K562 (cell line): Measurements from ENCODE around the gene SLC37A2. TPM values are rescaled to one million over a fixed set of nuclear protein-coding genes. Genes with fewer than 3 reads are reported as not detected.

Source experiments
- DPF2 ChIP-seq: fragments of 450-650 bp; IDR thresholded peaks from 2 replicates; pipeline ENCODE4 v1.6.1; 2016
- ELF2 ChIP-seq: fragments of 250-450 bp; sonication (Bioruptor Pico); IDR thresholded peaks from 2 replicates; pipeline ENCODE4 v1.5.0; 2021; ENCODE audit warnings: mild to moderate bottlenecking
- GATAD2A ChIP-seq: fragments of 450-650 bp; IDR thresholded peaks from 2 replicates; pipeline ENCODE4 v1.6.1; 2017
- HSF4 ChIP-seq: fragments of 250-450 bp; sonication (Bioruptor Pico); IDR thresholded peaks from 2 replicates; pipeline ENCODE4 v2.1.2; 2022; ENCODE audit warnings: mild to moderate bottlenecking, moderate library complexity, borderline replicate concordance
- MEIS2 ChIP-seq: fragments of 450-650 bp; IDR thresholded peaks from 2 replicates; pipeline ENCODE4 v1.6.1; 2014; ENCODE audit warnings: mild to moderate bottlenecking; ENCODE audit not compliant: partially characterized antibody
- ZC3H11A ChIP-seq: IDR thresholded peaks from 2 replicates; pipeline ENCODE4 v1.6.1; 2012; ENCODE audit warnings: low read depth, low read length, improper control_type of control experiment
- ZNF436 ChIP-seq: fragments of 250-450, 450-650 bp; sonication (Bioruptor Pico); formaldehyde crosslinking; IDR thresholded peaks from 2 replicates; pipeline ENCODE4 v1.7.0; 2020; ENCODE audit warnings: mild to moderate bottlenecking
- ZNF584 ChIP-seq: fragments of 200-800 bp; sonication (Bioruptor generic); IDR thresholded peaks from 2 replicates; pipeline ENCODE4 v1.6.1; 2016; ENCODE audit warnings: low read depth, mild to moderate bottlenecking, missing genetic modification characterization, missing compliant biosample characterization
- polyA plus RNA-seq, 8 experiments: library from polyadenylated mRNA; depleted of rRNA in 4 of 8; stranded (reverse) in 5 of 8; unstranded in 3 of 8; fragments of >200 nt; fragmentation: Nextera tagmentation in 2 of 8; fragmentation: Illumina TruSeq in 1 of 8; extraction: Ambion mirVana in 2 of 8; extraction: Trizol in 1 of 8; gene quantifications; 2 replicates each; pipeline versions ENCODE4 v1.2.1 to v1.2.3, GENCODE V29; 2011 to 2014; ENCODE audit warnings: inconsistent platforms in 1 of 8, missing spikeins in 1 of 8
- total RNA-seq, 7 experiments: library from RNA; depleted of rRNA in 6 of 7; stranded (reverse); fragments of >200 nt in 6 of 7; fragmentation: Illumina TruSeq in 2 of 7; extraction: Trizol in 2 of 7; gene quantifications; 2 replicates each; pipeline versions ENCODE4 v1.2.1 to v1.2.3, GENCODE V29; 2011 to 2021; ENCODE audit warnings: low replicate concordance in 1 of 7
- TF ChIP-seq, protein P1 (sequence below): fragments of 450-650 bp; conservative IDR thresholded peaks from 2 replicates; pipeline ENCODE4 v1.6.1; 2016; ENCODE audit warnings: missing genetic modification characterization, low read depth, mild to moderate bottlenecking, missing compliant biosample characterization, moderate library complexity
- TF ChIP-seq, protein P2 (sequence below): sonication (generic); formaldehyde crosslinking; IDR thresholded peaks from 2 replicates; pipeline ENCODE4 v1.5.0; 2020; ENCODE audit warnings: missing genetic modification reagents
- TF ChIP-seq, protein P3 (sequence below), 2 experiments: fragments of 450-650 bp; IDR thresholded peaks; 2 replicates each; pipeline ENCODE4 v1.6.1; 2016; ENCODE audit warnings: mild to moderate bottlenecking in 2 of 2, borderline replicate concordance in 1 of 2, low read depth in 1 of 2, moderate library complexity in 1 of 2
- TF ChIP-seq, protein P4 (sequence below), 2 experiments: fragments of 450-650 bp in 1 of 2; sonication (generic) in 1 of 2; formaldehyde crosslinking; conservative IDR thresholded peaks; 2 replicates each; pipeline versions ENCODE4 v1.4.0 to v1.8.1; 2020 to 2022; ENCODE audit warnings: mild to moderate bottlenecking in 1 of 2, missing genetic modification reagents in 1 of 2
- TF ChIP-seq, protein P5 (sequence below): fragments of 150-350 bp; conservative IDR thresholded peaks from 2 replicates; pipeline ENCODE4 v1.6.1; 2014; ENCODE audit warnings: low read length

SLC37A2 gene
- total and polyA plus RNA-seq, 9 of the 15 experiments (the other 6 are each of a cell fraction or from before 2014, with no cell fraction given) = 0.01 to 1.2 (median 0.52) TPM

DNA sequence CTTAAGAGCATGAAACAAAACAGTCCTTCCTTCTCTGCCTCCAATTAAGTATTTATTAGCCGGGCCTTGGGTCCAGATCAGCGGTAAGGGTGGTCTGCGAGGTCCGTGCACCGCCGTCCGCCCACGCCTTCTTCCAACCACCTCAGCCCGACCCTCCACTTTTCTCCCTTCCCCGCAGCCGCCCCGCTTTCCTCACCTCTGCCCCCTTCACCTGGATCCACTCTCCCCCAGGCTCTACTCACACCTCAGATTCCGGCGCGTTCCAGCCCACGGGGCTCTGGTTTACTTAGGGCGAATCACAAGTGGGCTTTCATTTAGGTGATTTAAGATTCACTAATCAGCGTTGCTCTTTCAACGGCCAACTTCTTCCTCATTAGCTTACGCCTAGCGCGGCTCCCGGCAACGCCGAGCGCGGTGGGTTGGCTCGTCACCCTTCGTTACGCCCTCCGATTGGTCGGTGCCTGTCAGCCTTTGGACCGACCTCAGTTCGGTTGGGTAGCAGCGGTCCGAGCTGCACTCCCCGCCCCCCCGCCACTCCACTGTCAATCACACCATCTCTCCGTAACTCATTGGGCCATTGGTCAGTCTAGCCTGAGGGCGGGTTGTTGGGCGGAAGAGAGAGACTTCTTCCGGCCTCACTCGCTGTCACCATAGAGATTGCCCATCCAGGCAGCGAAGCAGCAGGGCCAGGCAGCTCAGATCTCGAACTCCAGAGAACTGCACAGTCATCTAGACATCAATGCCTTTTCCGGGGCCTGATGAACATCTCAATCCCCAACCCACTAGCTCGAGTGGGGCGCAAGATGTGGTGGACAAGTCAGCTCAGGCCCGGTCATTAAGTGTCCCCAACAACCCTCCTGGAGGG is 48.5 kb downstream of the SLC37A2 start, which contains the start of gene TMEM218 (continued):
- TF ChIP-seq, protein P1, sequence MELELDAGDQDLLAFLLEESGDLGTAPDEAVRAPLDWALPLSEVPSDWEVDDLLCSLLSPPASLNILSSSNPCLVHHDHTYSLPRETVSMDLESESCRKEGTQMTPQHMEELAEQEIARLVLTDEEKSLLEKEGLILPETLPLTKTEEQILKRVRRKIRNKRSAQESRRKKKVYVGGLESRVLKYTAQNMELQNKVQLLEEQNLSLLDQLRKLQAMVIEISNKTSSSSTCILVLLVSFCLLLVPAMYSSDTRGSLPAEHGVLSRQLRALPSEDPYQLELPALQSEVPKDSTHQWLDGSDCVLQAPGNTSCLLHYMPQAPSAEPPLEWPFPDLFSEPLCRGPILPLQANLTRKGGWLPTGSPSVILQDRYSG = no peak
- no peak for TF ChIP-seq ZNF436 (CRISPR knock-in tag)
- TF ChIP-seq, protein P2, sequence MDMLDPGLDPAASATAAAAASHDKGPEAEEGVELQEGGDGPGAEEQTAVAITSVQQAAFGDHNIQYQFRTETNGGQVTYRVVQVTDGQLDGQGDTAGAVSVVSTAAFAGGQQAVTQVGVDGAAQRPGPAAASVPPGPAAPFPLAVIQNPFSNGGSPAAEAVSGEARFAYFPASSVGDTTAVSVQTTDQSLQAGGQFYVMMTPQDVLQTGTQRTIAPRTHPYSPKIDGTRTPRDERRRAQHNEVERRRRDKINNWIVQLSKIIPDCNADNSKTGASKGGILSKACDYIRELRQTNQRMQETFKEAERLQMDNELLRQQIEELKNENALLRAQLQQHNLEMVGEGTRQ = no peak
- TF ChIP-seq, protein P3, sequence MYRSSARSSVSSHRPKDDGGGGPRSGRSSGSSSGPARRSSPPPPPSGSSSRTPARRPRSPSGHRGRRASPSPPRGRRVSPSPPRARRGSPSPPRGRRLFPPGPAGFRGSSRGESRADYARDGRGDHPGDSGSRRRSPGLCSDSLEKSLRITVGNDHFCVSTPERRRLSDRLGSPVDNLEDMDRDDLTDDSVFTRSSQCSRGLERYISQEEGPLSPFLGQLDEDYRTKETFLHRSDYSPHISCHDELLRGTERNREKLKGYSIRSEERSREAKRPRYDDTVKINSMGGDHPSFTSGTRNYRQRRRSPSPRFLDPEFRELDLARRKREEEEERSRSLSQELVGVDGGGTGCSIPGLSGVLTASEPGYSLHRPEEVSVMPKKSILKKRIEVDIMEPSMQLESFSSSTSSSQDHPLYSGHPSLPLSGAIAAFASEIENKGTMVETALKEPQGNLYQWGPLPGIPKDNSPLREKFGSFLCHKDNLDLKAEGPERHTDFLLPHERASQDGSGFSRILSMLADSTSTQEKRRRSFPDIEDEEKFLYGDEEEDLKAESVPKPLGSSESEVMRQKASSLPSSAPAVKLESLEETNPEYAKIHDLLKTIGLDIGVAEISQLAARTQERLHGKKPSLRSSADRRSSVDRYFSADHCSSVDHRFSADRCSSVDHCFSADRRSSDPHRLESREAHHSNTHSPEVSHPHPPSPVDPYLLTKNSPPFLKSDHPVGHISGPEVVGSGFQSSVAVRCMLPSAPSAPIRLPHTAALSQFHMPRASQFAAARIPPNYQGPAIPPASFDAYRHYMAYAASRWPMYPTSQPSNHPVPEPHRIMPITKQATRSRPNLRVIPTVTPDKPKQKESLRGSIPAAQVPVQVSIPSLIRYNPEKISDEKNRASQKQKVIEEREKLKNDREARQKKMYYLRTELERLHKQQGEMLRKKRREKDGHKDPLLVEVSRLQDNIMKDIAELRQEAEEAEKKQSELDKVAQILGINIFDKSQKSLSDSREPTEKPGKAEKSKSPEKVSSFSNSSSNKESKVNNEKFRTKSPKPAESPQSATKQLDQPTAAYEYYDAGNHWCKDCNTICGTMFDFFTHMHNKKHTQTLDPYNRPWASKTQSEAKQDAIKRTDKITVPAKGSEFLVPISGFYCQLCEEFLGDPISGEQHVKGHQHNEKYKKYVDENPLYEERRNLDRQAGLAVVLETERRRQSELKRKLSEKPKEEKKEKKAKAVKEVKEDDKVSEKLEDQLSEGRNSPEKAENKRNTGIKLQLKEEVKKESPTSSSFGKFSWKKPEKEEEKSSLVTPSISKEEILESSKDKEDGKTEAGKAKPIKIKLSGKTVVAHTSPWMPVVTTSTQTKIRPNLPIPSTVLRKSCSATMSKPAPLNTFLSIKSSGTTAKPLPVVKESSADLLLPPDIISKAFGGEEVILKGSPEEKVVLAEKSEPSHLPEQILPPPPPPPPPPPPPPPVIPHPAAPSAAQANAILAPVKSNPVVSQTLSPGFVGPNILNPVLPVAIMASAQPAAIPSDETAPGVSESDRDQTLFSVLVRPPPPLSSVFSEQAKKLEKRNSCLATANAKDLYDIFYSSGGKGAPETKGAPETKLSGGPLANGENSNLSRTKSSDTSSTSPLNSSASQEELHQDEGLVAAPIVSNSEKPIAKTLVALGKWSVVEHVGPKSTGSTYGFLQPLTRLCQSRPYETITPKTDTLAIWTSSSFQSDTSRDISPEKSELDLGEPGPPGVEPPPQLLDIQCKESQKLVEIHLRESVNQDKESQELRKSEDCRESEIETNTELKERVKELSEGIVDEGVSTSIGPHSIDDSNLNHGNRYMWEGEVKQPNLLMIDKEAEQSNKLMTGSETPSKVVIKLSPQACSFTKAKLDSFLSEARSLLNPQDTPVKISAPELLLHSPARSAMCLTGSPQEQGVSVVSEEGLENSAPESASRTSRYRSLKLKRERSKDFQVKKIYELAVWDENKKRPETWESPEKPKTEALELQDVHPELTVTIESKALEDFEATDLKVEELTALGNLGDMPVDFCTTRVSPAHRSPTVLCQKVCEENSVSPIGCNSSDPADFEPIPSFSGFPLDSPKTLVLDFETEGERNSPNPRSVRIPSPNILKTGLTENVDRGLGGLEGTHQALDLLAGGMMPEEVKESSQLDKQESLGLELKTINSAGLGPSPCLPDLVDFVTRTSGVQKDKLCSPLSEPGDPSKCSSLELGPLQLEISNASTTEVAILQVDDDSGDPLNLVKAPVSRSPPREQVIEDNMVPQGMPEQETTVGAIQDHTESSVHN (IDR thresholded peaks at IDR 0.05; ENCODE audit: borderline replicate concordance in 1 of 2, low read depth in 1 of 2) = no peak
- TF ChIP-seq DPF2 = 0 out of 2 replicates have a peak, but pooled peaks have one; percentile 15
- TF ChIP-seq, protein P4, sequence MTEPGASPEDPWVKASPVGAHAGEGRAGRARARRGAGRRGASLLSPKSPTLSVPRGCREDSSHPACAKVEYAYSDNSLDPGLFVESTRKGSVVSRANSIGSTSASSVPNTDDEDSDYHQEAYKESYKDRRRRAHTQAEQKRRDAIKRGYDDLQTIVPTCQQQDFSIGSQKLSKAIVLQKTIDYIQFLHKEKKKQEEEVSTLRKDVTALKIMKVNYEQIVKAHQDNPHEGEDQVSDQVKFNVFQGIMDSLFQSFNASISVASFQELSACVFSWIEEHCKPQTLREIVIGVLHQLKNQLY (CRISPR knock-in tag; conservative IDR thresholded peaks at IDR 0.05) = no peak
- TF ChIP-seq, protein P5, sequence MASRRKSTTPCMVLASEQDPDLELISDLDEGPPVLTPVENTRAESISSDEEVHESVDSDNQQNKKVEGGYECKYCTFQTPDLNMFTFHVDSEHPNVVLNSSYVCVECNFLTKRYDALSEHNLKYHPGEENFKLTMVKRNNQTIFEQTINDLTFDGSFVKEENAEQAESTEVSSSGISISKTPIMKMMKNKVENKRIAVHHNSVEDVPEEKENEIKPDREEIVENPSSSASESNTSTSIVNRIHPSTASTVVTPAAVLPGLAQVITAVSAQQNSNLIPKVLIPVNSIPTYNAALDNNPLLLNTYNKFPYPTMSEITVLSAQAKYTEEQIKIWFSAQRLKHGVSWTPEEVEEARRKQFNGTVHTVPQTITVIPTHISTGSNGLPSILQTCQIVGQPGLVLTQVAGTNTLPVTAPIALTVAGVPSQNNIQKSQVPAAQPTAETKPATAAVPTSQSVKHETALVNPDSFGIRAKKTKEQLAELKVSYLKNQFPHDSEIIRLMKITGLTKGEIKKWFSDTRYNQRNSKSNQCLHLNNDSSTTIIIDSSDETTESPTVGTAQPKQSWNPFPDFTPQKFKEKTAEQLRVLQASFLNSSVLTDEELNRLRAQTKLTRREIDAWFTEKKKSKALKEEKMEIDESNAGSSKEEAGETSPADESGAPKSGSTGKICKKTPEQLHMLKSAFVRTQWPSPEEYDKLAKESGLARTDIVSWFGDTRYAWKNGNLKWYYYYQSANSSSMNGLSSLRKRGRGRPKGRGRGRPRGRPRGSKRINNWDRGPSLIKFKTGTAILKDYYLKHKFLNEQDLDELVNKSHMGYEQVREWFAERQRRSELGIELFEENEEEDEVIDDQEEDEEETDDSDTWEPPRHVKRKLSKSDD = no peak
- TF ChIP-seq ELF2 (CRISPR knock-in tag) = no peak
- no peak for TF ChIP-seq GATAD2A
- TF ChIP-seq ZNF584 = no peak
- TF ChIP-seq ZC3H11A = no peak
- no peak for TF ChIP-seq HSF4
- TF ChIP-seq MEIS2 = peak; percentile 75
